Psoas muscle (tissue), 8 donors: ENCODE measurements around the gene MMP24OS. TPM values are rescaled to one million over a fixed set of nuclear protein-coding genes. Genes with fewer than 3 reads are reported as not detected.

Experiments
- ATAC-seq, 4 donors: fragments of 200-7000 bp; cut with Tn5 transposase; one replicate each; pipeline ENCODE4 v1.9.1; 2020; ENCODE audit warnings: moderate library complexity in 3 of 4, mild to moderate bottlenecking in 2 of 4
- DNase-seq, 2 donors: peaks; one replicate each; pipeline ENCODE4 v3.0.0-alpha.2; 2020
- H3K27ac ChIP-seq: fragments of 200-600 bp; one replicate; pipeline ENCODE4 v1.8.0; 2022
- H3K27me3 ChIP-seq, 3 donors: fragments of 200-600 bp in 1 of 3; one replicate each; pipeline versions ENCODE4 v1.6.1 to v1.8.0; 2013 to 2022; ENCODE audit warnings: low read length in 2 of 3, mild to moderate bottlenecking in 2 of 3, moderate library complexity in 1 of 3; ENCODE audit not compliant: insufficient read depth in 3 of 3
- H3K36me3 ChIP-seq, 2 donors: fragments of 200-600 bp in 1 of 2; one replicate each; pipeline versions ENCODE4 v1.6.1 to v1.8.0; 2013 to 2022; ENCODE audit warnings: low read depth in 1 of 2, mild to moderate bottlenecking in 1 of 2, moderate library complexity in 1 of 2; ENCODE audit not compliant: insufficient read depth in 1 of 2
- H3K4me1 ChIP-seq: fragments of 200-600 bp; one replicate; pipeline ENCODE4 v1.8.0; 2022
- H3K4me3 ChIP-seq: fragments of 200-600 bp; one replicate; pipeline ENCODE4 v1.8.0; 2022; ENCODE audit warnings: mild to moderate bottlenecking
- H3K9me3 ChIP-seq: fragments of 200-600 bp; one replicate; pipeline ENCODE4 v1.8.0; 2022
- CTCF ChIP-seq: fragments of 200-600 bp; IDR thresholded peaks from one replicate; pipeline ENCODE4 v1.8.0; 2022; ENCODE audit warnings: antibody characterized with exemption
- WGBS, 3 donors: extraction: QIAGEN DNeasy Blood & Tissue Kit; methylation state at CpG; one replicate each; pipeline versions ENCODE4 v1.1.6 to v1.1.7; 2013; 5-methylcytosine and 5-hydroxymethylcytosine counted together
- intact Hi-C, 2 donors: fragments of 100-400 bp; cut with DNase I; formaldehyde crosslinking; loops; one replicate each; pipeline versions ENCODE4 v1.11.0 to v1.14.2; 2022
- polyA plus RNA-seq, 3 donors: library from polyadenylated mRNA; stranded (reverse); fragments of 200-250 nt; gene quantifications; one replicate each; pipeline ENCODE4 v1.2.3, GENCODE V29; 2013
- total RNA-seq, 4 donors: library from RNA; stranded (reverse); fragmentation: NEBNext Ultra II Directional in 2 of 4; extraction: Animal tissue kit (Norgen Biotek cat#: 25700) in 2 of 4; gene quantifications; one replicate each; pipeline versions ENCODE4 v1.2.1 to v1.2.4, GENCODE V29; 2021 to 2023
- donor health status: healthy with polysubstance abuse.
- donor health status: DM: no; HTN: no; CAD: no; lungs with moderate emphysema.
- donor health status: Bipolar disorder and iron deficiency.
- donor health status: healthy.
- donor health status: DM: yes; HTN: yes; CAD: no.
- donor health status: DM: no; HTN: no; CAD: no.
- donor health status: DM: no; HTN: no; CAD: no.
- donor health status: DM: yes; HTN: yes; CAD: no.

Gene MMP24OS
- total and polyA plus RNA-seq, 7 donors, result 10.4 to 40.6 (median 25.1) TPM

GRCh38 chr20:35325401-35325800 lies 47.5 kb upstream of the MMP24OS start:
- DNase-seq (no peak), ATAC-seq (no peak)
- 78 to 84% (median 84%) methylated on average over 6 of the region's 6 CpGs for WGBS, 3 donors
- peak overlapping the region; percentile 71 for H3K27ac ChIP-seq
- H3K4me1 ChIP-seq, result peaks cover 30% of the 10 kb centered on the region
- no peak for TF ChIP-seq CTCF
- intact Hi-C loops, result loop anchor here in 1 of 2 donors (5.0 kb wide), 1 partner anchor 42 kb away; no protein-coding TSS in a partner anchor
- H3K4me3 ChIP-seq, result no peak overlapping the region
- H3K27me3 ChIP-seq, result no peaks in the 10 kb centered on the region
- no peaks in the 10 kb centered on the region for H3K36me3 ChIP-seq
- H3K9me3 ChIP-seq, result no peaks in the 10 kb centered on the region

DNA sequence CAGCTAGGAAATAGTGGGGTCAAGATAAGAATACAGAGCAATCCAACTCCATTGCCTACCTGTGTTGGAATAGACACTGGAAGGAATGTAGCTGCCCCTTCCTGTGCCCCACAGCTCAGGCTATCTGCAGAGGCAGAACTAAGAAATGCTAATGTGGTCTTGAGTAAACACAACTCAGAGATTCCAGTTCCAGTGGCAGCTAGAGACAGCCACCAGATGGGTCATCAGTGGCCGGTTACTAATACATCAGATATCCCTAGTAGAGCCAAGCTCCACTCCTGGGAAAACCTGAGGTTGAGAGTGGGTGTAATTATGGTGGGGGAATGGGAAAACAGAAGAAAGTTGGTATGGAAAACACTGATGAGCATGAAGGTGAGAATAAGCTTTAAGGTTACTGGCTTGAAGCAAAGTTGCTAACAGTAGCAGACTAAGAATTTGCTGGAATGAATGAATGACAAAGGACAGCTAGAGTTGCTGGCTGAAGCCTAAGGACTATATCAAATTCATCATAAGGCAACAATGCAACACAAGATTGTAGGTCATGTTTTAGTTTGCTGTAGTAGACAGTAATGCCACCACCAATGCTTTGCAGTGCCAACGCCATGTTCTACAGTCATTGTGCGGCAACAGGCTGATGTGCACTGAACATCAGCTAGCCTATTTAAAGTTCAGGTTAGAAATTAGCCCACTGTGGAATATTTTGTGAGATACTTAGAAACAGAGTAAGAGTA lies 42.6 kb upstream of the MMP24OS start:
- ATAC-seq, result no peak
- intact Hi-C loops, result no loop called here
- peaks cover 20% of the 10 kb centered on the region for H3K4me1 ChIP-seq
- no peaks in the 10 kb centered on the region for H3K27me3 ChIP-seq
- no peaks in the 10 kb centered on the region for H3K36me3 ChIP-seq
- no peak for DNase-seq
- peak overlapping the region; percentile 79 for H3K27ac ChIP-seq
- 94 to 99% (median 94%) methylated on average over 3 of the region's 3 CpGs for WGBS, 3 donors
- no peak for TF ChIP-seq CTCF
- H3K9me3 ChIP-seq, result no peaks in the 10 kb centered on the region
- H3K4me3 ChIP-seq, result no peak overlapping the region

- H3K27ac ChIP-seq, result peak overlapping the region; percentile 79
- H3K36me3 ChIP-seq, result no peaks in the 10 kb centered on the region
- DNase-seq, result no peak
- no peaks in the 10 kb centered on the region for H3K9me3 ChIP-seq
- H3K4me1 ChIP-seq, result peaks cover 16% of the 10 kb centered on the region
- no peak overlapping the region for H3K4me3 ChIP-seq
- no peak for TF ChIP-seq CTCF
- no peaks in the 10 kb centered on the region for H3K27me3 ChIP-seq
- intact Hi-C loops, result no loop called here
- ATAC-seq, result peak in 1 of 4 donors; percentile 30
Observed at GRCh38 chr20:35319871-35320197, 41.9 kb upstream of the MMP24OS start.

DNA sequence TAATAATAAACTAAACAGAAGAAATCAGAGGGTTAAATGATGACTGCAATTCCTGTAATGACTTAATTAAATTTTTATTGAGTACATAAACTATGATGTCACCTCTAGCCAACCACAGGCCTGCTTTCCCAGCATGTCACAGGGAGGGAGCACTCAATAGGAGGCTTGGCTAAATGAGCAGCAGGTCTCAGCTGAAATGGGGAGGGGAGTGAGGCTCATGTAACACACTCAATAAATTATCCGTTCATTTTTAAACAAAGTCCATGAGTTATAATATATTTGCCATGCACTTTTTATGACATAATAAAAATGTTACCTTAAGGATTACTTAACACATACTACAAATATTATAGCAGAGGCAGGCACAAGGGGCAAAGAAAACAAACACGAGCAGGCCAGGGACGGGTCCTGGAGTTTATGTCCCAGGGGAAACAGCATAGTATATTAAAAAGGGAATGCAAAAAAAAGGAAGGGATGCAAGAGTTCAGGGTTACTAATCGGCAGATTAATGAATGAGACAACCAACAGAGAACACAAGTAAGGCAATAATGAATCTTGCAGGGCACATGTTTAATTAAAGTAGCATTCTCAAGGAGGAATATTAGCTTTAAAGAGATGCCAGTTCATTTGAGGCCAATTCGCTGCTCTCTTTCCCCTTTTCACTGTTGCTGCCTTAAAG lies 41.4 kb upstream of the MMP24OS start:
- peak in 3 of 4 donors; percentile 53 to 56 (median 56) for ATAC-seq
- Histone ChIP-seq H3K27me3 (no peaks in the 10 kb centered on the region), H3K9me3 (no peaks in the 10 kb centered on the region), H3K27ac (peak overlapping the region; percentile 79), H3K36me3 (peaks cover 0 to 4% of the 10 kb centered on the region in 2 donors), H3K4me1 (peaks cover 16% of the 10 kb centered on the region), H3K4me3 (no peak overlapping the region)
- 59 to 60% (median 60%) methylated on average over 5 of the region's 5 CpGs for WGBS, 3 donors
- no peak for DNase-seq
- intact Hi-C loops, result no loop called here
- no peak for TF ChIP-seq CTCF
